HG03342 (cell line): ENCODE measurements around the gene JADE2.

Experiments
- ATAC-seq: cut with Tn5 transposase; IDR thresholded peaks from one replicate; pipeline ENCODE4 v1.9.1; 2021; ENCODE audit warnings: mild to moderate bottlenecking, moderate library complexity; ENCODE audit not compliant: unreplicated experiment

Gene JADE2

DNA sequence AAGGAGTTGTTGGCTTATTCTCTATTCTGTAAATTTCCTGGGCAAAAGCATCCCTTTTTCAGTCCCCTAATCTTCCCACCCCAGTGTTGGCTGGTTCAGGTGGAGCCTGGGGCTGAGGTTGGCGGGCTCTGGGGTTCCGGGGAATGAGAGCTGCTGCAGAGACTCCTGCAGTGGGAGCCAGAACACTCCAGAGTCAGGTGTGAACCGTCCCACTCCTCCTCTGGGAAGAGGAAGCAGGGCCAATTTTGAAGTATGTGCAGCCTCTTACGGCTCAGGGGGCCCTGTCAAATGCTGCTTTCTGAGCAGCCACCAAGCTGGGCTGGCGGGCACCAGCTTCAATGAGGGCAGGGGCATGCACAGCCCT, 42.8 kb downstream of the JADE2 start:
- ATAC-seq: no peak

GRCh38 chr5:134568761-134569695, 43.6 kb downstream of the JADE2 start:
- ATAC-seq: no peak

DNA sequence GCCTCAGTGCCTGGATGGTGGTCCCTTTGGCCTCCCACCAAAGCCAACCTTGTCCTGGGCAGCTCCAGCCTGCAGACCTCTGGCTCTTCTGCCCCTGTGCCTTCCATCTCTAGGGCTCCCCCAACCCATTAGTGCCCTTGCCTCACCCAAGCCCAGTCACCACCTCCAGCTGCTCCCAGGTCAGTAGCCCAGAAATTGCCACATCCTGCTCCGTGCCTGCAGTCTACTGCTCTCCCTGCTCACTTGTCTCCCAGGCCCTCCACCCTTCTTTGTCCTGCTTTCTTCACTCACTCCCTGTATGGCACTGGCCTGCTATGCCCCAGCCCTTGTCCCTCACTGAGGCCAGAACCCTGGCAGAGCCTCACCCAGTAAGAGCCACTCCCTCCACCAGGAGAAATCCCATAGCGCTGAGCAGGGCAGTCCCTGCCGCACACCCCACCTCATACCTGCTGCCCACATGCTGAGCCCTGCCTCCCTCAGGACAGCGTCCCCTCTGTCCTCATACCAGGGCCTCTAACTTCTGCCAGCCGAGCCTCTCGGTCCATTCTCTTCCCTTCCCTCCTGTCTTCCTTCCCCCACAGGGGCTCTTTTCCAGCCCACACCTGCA, 44.4 kb downstream of the JADE2 start:
- ATAC-seq: no peak

DNA sequence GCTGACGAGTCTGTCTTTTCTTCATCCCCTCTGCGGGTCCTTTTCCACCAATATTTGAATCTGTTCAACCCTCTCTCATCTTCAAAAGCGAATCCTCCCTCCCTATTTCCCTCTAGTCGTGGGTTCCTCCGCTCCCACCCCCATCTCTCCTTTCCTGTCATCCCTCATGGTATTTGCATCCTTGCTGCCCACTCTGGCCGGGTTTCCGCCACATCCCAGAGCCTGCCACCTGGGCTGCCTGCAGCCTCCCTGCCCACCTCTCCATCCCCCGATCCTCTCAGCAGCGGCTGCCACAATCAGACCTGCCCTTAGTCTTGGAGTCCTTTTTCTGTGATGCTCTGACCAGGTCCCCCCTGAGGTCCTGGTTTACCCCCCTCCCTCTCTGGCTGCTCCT, 44.9 kb downstream of the JADE2 start:
- no peak for ATAC-seq

DNA sequence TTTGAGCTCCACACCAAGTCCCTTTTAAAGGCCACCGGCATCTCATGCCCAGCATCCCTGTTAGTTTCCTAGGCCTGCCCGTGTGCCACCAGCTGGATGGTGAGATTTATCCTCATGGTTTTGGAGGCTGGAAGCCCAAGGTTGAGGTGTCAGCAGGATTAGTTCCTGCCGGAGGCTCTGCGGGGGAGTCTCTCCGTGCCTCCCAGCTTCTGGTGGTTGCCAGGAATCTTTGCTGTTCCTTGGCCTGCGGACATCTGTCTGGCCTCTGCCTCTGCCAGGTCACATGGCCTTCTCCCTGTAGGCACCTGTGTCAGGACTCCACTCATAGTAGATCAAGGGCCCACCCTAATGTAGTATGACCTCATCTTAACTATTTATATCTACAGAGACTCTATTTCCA, 45.4 kb downstream of the JADE2 start:
- ATAC-seq: no peak

DNA sequence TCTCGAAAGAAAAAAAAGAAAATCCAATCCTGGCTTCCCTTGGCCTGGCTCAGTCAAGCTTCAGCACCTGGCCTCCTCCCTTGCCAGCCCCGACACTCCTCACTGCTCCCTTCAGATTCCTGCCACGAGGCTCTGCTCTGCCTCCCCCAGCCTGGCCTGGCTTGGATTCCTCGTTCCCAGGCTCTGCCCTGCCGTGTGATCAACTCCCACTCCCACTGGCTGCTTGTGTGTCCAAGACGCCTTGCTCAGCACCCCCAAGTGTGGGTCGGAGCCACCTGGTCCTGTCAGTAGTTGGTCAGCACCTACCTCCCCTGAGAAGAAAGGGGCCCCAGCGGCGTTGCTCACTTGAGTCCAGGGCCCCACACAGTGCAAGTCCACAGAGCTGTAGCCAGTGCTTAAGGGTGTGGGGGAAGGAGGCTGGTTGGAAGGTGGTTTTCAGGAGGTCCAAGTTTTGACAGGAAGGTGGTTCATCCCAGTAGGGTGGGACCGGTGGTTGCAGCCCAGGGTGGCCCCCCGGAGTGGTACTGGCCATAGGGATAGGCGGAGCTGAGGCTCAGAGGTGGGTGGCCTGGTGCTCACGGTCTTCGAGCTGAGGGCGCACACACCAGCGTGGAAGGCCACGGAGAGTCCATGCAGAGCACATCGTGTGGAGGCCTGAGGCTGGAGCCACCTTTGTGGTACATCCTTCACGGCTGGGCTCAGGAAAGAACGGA, 46.4 kb downstream of the JADE2 start:
- no peak for ATAC-seq

- ATAC-seq: no peak
These were observed 47.3 kb downstream of the JADE2 start for GRCh38 chr5:134572811-134573210.

GRCh38 chr5:134574521-134574920, 49.1 kb downstream of the JADE2 start:
- no peak for ATAC-seq

- no peak for ATAC-seq
These were observed 49.8 kb downstream of the JADE2 start for GRCh38 chr5:134575316-134575715.

DNA sequence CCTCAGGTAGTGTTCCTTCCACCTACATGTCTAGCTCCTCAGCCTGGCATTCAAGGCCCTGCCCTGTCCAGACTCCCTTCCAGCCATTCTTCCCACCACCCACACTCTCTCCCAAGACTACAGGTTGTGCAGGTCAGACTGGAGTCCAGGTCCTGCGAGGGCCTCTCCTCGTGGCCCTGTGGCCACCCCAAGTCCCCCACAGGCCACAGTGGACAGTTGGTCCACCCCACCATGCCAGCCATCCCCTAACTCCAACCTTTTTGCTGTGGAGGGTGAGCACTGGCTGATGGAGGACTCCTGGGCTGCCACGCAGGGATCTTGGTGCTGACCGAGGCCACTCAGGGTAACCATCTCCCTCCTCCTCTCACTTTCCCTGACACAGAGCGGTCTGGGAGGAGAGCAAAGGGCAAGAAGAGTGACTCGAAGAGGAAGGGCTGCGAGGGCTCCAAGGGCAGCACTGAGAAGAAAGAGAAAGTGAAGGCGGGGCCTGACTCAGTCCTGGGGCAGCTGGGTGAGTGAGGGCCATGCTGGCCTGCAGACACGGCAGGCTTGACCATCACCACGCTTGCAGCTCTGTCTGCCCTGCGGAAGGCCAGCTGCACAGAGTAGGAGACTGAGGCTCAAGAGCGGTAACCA, 51.0 kb downstream of the JADE2 start:
- no peak for ATAC-seq

GRCh38 chr5:134577022-134577795, 51.7 kb downstream of the JADE2 start:
- no peak for ATAC-seq

DNA sequence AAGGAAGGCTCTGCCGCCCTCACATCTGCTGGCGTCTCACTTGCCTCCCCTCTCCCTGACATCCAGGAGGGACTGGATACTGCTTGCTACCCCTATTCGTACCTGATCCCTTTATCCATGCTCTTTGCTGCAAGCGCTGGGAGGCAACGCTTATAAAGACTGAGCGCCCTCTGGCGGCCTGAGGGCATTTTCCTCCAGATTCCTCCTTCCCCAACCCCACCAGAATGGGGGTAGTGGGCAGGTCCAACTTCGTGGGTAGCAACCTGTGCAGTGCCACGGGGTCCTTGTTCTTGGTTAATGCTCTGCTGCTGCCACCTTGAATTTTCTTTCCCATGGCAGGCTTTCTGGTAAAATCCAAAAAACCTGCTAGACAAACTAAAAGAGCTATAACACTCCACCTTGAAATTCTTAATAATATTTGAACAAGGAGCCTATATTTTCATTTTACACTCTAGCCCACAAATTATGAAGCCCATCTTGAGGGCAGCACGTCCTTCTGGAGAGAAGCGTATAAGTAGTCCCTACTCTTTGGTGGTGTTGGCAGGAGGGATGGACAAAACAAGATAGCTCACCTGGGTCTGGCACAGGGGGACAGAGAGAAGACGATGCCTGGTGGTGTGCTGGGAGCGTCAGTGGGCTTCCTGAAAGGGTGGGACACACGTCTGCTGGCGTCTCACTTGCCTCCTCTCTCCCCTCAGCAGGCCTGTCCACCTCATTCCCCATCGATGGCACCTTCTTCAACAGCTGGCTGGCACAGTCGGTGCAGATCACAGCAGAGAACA, 52.5 kb downstream of the JADE2 start:
- ATAC-seq: no peak

- no peak for ATAC-seq
These were observed 53.3 kb downstream of the JADE2 start for GRCh38 chr5:134578578-134579283.

DNA sequence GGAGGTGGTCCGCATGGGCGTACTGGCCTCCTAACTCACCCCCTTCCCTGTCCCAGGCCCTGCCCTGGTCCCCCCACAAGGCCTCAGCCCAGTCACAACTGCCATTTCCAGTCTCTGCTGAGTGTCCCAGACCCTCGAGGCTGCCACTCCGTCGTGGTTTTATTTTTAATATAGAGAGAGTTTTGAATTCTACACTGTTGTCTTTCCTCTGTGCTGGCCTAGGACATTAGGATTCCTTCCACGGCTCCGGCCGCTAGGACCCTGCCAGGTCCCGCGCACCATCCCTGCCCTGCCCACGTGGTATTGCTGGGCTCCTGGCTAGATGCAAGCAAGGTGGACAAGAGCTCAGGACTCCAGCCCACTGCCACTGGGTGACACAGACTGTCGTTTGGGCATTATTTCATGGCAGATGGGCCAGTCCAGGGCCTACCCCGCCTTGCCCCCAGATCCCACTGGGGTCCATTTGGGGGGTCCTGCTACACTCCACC, 53.9 kb downstream of the JADE2 start:
- no peak for ATAC-seq

GRCh38 chr5:134580001-134580460, 54.6 kb downstream of the JADE2 start:
- ATAC-seq: no peak

DNA sequence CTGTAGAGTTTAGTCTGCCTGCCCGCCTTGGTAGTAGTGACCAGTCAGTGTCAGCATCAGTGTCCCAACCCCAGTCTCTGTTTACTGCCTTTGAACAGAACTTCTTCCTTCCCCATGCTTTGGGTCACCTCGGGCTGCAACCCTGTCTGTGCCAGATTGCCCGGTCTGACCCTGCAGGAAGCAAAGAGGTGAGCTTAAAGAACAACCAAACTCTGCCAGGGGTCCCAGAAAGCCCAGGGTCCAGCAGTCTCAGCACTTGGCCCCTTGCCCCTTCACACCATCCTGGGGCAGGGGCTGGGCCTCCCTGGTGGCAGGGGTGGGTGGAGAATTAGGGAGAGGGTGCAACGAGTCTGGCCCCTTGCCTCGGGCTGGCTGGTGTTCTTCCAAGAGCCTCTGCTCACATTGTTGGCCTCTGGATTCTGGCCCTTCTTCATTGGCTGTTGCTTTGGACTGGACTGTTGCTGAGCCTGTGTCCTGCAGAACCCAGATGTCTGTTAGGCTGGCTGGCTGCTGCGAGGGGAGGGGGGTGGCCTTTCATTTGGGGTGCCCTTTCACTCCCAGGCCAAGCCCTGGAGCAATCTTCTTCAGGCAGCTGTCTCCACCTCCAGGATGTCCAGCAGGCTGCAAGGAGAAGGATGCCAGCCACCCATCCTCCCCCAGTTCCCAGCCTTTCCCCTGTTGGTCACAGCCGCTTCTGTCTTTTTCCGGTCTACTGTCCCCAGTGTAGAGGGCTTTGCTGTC, 55.9 kb downstream of the JADE2 start:
- ATAC-seq: no peak

- no peak for ATAC-seq
These were observed 56.8 kb downstream of the JADE2 start for GRCh38 chr5:134582281-134582680.

GRCh38 chr5:134582941-134583340, 57.5 kb downstream of the JADE2 start:
- no peak for ATAC-seq
